HG02642 (cell line): Measurements from ENCODE around the gene NRTN.

Source experiments
- ATAC-seq: cut with Tn5 transposase; IDR thresholded peaks from one replicate; pipeline ENCODE4 v1.9.1; 2021; ENCODE audit warnings: mild to moderate bottlenecking; ENCODE audit not compliant: unreplicated experiment, poor library complexity

The NRTN gene

DNA sequence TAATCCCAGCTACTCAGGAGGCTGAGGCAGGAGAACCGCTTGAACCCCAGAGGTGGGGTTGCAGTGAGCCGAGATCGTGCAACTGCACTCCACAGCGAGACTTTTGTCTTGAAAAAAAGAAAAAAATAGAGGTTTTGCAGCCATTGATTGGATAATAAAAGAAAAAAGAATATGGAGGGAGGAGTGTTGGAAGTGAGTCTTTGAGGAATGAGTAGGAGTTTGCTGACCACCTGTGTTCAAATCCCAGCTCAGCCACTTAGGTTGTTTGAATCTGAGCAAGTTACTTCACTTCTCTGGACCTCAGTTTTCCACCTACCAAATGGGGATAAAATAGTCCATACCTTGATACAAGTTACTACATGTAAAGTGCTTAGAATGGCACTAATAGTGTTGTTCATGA, 6.2 kb downstream of the NRTN start:
- no peak for ATAC-seq

DNA sequence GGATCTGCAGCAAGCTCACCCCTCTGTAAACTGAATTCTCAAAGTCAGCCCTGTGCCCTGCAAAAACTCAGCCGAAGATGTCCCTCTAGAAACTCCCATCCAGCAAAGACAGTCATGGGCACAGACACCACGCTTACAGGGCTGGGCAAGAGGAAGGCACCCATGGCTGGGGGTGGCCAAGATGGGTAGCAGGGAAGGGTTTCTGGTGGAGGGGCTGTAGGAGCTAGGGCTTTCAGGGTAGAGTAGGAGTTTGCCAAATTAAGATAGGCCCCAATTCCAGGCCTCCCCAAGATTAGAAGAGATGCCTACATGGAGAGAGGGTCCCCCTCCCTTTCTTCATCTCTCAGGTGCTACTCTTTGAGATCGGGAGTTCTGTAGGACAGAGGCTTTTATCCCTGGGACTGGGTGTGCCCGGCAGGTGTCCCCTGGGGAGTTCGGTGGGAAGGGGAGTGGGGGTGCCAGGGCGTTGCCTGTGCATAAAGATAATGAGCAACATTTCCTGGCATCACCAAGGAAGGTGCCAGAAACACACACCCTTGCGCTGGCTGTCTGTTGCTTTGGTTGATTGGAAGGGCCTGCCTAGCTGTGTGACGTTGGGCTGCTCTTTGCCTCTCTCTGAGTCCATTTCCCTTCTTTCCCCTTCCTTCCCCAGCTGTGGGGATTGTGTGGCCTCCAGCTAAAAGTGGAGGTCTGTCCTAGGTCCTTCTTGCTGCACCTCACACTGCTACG, 9.4 kb downstream of the NRTN start:
- no peak for ATAC-seq

- no peak for ATAC-seq
Observed at GRCh38 chr19:5814852-5815246, 10.0 kb downstream of the NRTN start.

- ATAC-seq, result no peak
Observed at GRCh38 chr19:5817218-5817617, 12.4 kb downstream of the NRTN start.

GRCh38 chr19:5818594-5818993, 13.7 kb downstream of the NRTN start:
- no peak for ATAC-seq

DNA sequence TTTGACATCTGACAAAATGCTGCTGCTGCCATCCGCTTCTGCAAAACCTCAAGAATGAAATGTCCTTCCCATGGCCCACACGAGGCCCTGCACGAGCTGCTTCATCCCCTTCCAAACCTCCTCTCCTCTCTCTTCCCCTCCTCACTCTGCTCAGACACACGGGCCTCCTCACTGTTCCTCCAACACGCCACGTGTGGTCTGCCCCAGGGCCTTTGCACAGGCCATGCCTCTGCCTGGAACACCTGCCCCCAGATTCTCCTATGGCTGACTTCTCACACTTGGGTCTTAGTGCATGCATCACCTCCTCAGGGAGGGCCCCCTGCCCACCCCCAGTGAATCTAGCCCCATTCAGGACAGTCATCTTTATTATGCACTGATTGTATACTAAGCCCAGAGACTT, 15.9 kb downstream of the NRTN start:
- ATAC-seq, result no peak

DNA sequence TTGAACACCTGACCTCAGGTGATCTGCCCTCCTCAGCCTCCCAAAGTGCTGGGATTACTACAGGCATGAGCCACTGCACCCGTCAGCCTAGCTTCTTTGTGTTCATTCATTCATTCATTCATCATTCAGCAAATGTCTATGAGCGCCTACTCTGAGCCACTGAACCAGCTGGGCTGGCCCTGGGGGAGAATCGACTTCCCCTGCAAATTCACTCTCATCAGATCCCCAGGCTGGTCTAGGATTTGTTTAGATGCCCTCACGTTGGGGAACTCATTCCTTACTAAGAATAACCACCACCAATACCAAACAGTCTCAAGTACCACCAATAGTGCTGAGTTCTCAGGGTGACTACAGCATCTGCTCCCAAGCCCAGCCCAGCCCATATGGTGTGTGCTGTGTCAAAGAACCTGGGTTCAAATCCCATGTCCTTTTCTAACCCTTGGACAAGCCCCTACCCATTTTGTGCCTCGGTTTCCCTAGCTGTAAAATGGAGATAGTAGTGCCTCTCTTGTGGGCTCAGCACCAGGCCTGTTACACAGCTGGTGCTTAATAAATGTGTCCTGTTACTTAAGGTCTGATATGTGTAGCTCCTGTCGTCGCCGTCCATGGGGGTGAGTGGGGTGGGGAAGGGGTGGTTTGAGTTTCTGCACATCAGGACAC, 16.8 kb downstream of the NRTN start:
- ATAC-seq, result no peak

GRCh38 chr19:5822181-5822844, 17.4 kb downstream of the NRTN start:
- ATAC-seq, result no peak

DNA sequence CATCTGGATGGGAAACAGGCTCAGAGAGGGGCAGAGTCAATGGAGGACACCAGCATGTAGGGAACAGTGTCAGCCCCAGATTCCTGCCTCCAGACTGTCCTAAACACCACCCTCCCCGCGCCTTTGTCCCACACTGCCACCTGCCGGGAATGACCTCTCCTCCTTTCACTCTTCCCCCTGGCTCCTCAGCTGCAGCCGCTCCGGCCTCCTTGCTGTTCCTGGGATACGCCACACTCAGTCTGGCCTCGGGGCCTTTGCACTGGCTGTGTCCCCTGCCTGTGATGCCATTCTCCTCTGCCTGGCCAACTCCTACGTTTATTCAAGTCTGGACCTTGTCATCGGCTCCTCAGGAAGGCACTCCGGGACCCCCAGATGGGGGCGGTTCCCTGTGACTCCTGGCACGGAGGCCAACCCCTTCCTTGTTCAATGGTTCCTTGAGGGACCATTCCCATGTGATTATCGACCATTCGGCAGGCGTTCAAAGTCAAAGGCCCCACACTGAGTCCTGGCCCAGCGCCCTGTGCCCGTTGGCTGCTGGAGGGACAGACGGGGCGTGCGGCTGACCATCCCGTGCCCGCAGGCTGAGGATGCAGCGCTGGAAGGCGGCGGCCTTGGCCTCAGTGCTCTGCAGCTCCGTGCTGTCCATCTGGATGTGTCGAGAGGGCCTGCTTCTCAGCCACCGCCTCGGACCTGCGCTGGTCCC, 18.9 kb downstream of the NRTN start:
- ATAC-seq, result no peak

- no peak for ATAC-seq
Observed at GRCh38 chr19:5824751-5825150, 19.9 kb downstream of the NRTN start.

- no peak for ATAC-seq
Observed at GRCh38 chr19:5825178-5825577, 20.3 kb downstream of the NRTN start.

DNA sequence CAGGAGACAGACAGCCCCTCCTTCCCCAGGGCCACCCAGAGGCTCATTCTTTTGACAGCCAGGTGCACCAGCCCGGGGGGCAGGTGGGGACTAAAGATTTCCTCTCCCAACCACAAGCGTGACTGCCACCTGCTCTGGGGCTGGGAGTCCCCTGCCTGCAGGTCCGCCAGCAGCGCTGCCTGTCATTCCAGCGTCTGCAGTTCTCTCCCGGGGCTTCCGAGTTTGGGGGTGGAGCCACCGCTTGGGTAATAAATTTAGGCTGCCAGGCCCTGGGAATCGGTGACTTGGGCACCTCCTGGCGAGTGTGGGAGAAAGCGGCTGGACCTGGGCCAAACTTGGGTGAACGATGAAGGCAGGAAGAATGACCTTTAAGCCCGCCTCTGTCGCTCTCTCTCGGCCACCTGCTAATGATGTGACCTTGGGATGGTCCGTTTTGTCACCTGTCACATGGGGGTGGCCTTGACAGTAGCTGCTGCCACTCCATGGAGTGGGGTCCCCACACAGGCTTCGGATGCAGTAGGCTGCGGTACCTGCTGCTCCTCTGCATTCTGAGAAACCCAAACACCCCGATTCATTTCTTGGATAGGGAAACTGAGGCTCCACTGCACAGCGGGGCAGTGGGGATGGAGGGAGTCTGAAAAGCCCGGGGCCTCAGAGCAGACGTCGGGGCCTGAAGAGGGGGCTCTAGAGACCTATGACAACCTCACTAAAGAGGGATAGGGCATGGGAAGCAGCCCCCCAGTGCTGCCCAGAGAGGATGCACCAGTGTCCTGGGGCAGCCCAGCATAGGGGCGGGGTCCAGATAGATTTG, 21.9 kb downstream of the NRTN start:
- ATAC-seq, result no peak

GRCh38 chr19:5827342-5827890, 22.5 kb downstream of the NRTN start:
- no peak for ATAC-seq

GRCh38 chr19:5827891-5828660, 23.2 kb downstream of the NRTN start:
- peak; percentile 77 for ATAC-seq

DNA sequence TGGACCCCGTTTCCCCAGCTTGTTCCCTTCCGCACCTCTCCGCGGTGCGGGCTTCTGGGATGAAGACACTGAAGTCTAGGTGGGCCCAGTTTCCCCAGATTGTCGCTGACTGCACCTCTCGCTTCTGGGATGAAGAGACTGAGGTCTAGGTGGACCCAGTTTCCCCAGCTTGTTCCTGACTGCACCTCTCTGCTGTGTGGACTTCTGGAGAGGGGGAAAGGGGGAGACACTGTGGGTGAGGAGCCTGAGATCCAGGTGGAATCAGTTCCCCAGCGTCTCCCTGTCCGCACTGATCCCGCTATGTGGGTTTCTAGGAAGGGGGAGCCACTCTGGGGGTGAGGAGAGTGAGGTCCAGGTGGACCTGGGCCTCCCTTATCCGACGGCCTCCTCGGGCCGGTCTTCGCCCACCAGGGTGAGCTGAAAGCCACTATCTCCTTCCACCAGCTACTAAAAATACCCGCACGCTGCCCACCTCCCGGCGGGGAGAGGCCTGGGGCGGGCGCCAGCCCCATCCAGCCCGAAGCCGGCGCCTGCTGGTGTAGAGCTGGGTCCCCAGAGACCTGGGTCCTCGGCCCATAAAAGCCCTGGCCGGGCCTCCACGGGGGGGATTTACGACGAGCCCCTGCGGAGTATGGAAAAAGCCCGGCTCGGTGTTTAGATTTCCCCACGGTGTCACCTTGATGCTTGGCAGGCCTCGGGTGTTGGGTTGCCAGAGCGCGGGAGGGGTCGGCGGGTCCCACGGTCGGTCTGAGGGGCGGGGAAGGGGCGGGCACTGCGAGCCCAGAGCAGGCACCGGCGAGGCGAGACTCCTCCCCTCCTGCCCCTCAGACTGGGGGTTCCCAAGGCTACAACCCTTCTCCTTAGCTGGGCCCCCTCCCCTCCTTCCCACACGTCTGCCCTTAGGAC, 24.0 kb downstream of the NRTN start:
- no peak for ATAC-seq

GRCh38 chr19:5829567-5830310, 24.9 kb downstream of the NRTN start:
- no peak for ATAC-seq

DNA sequence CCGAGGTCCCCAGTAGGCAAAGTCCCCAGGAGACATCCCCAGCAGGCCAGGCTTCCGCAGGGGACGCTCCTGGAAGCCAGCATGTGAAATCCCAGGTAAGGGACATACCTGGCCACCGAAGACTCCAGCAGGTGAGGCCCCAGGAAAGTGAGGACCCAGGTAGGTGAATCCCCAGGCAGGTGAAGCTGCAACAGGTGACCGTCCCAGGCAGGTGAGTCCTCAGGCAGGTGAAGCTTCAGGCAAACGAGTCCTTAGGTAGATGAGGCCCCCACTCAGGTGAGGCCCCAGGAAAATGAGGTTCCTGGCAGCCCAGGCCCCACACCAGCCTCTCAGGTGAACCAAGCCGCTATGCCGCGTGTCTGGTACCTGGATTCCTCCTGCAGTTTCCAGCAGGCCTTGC, 26.3 kb downstream of the NRTN start:
- no peak for ATAC-seq

DNA sequence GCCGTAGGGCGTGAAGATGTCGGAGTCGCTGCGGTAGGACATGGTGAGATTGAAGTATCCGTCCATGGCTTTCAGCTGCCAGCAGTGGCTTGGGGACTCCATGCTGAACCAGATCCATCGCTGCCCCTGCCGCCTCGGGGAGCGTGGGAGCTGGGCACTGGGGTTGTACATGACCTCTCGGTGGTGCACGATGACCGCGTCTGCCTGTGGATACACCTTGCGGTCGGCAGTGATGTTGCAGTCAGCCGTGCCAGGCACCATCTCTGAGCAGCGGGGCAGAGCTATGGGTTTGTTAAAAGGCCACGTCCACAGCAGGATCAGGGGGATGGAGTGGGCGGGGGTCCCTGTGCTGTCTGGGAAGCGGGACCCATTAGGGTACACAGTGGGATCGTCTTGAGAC, 27.2 kb downstream of the NRTN start:
- no peak for ATAC-seq
